ENCODE results near the gene LARP1. TPM values are rescaled to one million over a fixed set of nuclear protein-coding genes. Genes with fewer than 3 reads are reported as not detected.
"Not testable (repeated sequence)": the region's sequence is repeated elsewhere in the genome, so short reads cannot be mapped to it uniquely, and the experiment has no call there.

The LARP1 gene
- total RNA-seq, 1 experiment from 2014 or later = 76.9 TPM

DNA sequence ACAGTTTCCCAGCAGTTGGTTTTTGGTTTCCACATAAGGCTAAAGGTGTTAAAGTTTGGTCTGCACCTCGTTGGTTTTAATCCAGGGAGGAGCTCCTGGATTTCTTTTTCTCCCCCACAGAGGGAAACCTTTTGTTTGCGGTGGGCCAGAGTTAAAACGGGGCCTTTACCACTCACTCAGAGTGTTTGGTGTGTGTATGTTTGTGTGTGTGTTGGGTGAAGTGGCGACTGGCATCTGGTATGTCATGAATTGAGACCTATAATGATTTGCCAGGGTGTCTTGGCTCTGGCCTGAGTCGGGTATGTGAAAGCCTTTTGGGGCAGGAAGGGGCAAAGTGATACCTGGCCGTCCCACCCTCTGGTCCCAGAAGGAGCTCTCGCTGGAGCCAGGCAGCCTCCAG is 64.4 kb downstream of the LARP1 start:
- no peak overlapping the region for H3K4me3 ChIP-seq
- no peaks in the 10 kb centered on the region for H3K4me1 ChIP-seq (replicated peaks)
- no peak overlapping the region for H3K27ac ChIP-seq
- no peaks in the 10 kb centered on the region for H3K27me3 ChIP-seq (replicated peaks)
- H3K36me3 ChIP-seq = peaks cover 57% of the 10 kb centered on the region
- no peaks in the 10 kb centered on the region for H3K9me3 ChIP-seq (replicated peaks)
- DNase-seq (ENCODE audit: low read depth in 1 of 2, low spot score in 2 of 2) = no peak

DNA sequence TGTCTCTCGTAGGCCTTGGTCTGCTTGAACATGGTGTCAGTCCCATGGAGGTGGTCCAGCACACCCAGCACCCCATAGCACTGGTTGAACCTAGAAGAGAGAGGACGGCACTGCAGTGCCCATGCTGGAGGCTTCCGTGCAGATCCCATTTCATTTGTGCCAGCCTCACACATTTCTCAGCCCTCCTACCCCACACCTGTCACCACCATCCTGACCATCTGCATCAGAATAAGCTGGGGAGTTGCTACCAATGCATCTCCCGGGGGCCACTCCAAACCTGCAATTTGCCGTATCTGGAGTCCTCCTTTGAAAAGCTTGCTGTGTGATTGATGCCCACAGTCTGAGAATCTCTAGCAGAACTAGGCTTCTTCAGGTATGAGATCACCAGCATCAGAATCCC is 65.2 kb downstream of the LARP1 start:
- Histone ChIP-seq H3K36me3 (peaks cover 50% of the 10 kb centered on the region), H3K4me1 (replicated peaks) (no peaks in the 10 kb centered on the region), H3K27ac (no peak overlapping the region), H3K9me3 (replicated peaks) (no peaks in the 10 kb centered on the region), H3K4me3 (no peak overlapping the region), H3K27me3 (replicated peaks) (no peaks in the 10 kb centered on the region)
- DNase-seq (ENCODE audit: low read depth in 1 of 2, low spot score in 2 of 2) = no peak

DNA sequence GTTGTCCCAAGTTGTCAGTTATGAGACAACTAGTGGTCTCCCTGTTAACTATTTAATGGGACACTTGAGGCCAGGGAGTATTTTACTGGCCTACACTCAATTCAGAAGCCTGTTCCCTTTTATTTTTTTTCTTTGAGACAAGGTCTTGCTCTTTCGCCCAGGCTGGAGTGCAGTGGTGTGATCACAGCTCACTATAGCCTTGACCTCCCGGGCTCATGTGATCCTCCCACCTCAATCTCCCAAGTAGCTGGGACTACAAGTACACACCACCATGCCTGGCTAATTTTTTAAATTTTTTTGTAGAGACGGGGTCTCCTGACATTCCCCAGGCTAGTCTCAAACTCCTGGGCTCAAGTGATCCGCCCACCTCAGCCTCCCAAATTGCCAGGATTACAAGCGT is 67.7 kb downstream of the LARP1 start:
- H3K27me3 ChIP-seq (replicated peaks); H3K4me3 ChIP-seq; DNase-seq (ENCODE audit: low read depth in 1 of 2, low spot score in 2 of 2); H3K27ac ChIP-seq; H3K9me3 ChIP-seq (replicated peaks); H3K4me1 ChIP-seq (replicated peaks): not testable (repeated sequence)
- peaks cover 34% of the 10 kb centered on the region for H3K36me3 ChIP-seq

- no peak overlapping the region for H3K27ac ChIP-seq
- H3K9me3 ChIP-seq (replicated peaks) = no peaks in the 10 kb centered on the region
- H3K4me1 ChIP-seq (replicated peaks) = no peaks in the 10 kb centered on the region
- no peaks in the 10 kb centered on the region for H3K27me3 ChIP-seq (replicated peaks)
- no peak for DNase-seq (ENCODE audit: low read depth in 1 of 2, low spot score in 2 of 2)
- no peak overlapping the region for H3K4me3 ChIP-seq
- peaks cover 27% of the 10 kb centered on the region for H3K36me3 ChIP-seq
These were observed 68.4 kb downstream of the LARP1 start for GRCh38 chr5:154823605-154824004.

GRCh38 chr5:154824070-154824469 is 68.9 kb downstream of the LARP1 start:
- H3K9me3 ChIP-seq (replicated peaks) = no peaks in the 10 kb centered on the region
- no peak for DNase-seq (ENCODE audit: low read depth in 1 of 2, low spot score in 2 of 2)
- H3K27ac ChIP-seq = no peak overlapping the region
- H3K4me3 ChIP-seq = no peak overlapping the region
- H3K27me3 ChIP-seq (replicated peaks) = no peaks in the 10 kb centered on the region
- H3K4me1 ChIP-seq (replicated peaks) = no peaks in the 10 kb centered on the region
- peaks cover 22% of the 10 kb centered on the region for H3K36me3 ChIP-seq

GRCh38 chr5:154829181-154829588 is 74.0 kb downstream of the LARP1 start:
- no peaks in the 10 kb centered on the region for H3K9me3 ChIP-seq (replicated peaks)
- no peak overlapping the region for H3K27ac ChIP-seq
- no peaks in the 10 kb centered on the region for H3K27me3 ChIP-seq (replicated peaks)
- no peak for DNase-seq (ENCODE audit: low read depth in 1 of 2, low spot score in 2 of 2)
- peaks cover 7% of the 10 kb centered on the region; the same call in 1 of the 2 replicates for H3K36me3 ChIP-seq
- no peaks in the 10 kb centered on the region for H3K4me1 ChIP-seq (replicated peaks)
- H3K4me3 ChIP-seq = no peak overlapping the region

- no peak overlapping the region for H3K27ac ChIP-seq
- DNase-seq (ENCODE audit: low read depth in 1 of 2, low spot score in 2 of 2) = no peak
- H3K27me3 ChIP-seq (replicated peaks) = no peaks in the 10 kb centered on the region
These were observed 74.5 kb downstream of the LARP1 start for GRCh38 chr5:154829589-154830218.

GRCh38 chr5:154830219-154830595 is 75.0 kb downstream of the LARP1 start:
- Histone ChIP-seq H3K27me3 (replicated peaks) (no peaks in the 10 kb centered on the region), H3K27ac (no peak overlapping the region), H3K4me1 (replicated peaks) (no peaks in the 10 kb centered on the region), H3K9me3 (replicated peaks) (no peaks in the 10 kb centered on the region), H3K36me3 (peaks cover 7% of the 10 kb centered on the region; the same call in 1 of the 2 replicates), H3K4me3 (no peak overlapping the region)
- no peak for DNase-seq (ENCODE audit: low read depth in 1 of 2, low spot score in 2 of 2)

More at GRCh38 chr5:154829589-154830218, 74.5 kb downstream of the LARP1 start:
- Histone ChIP-seq H3K4me3 (no peak overlapping the region), H3K9me3 (replicated peaks) (no peaks in the 10 kb centered on the region), H3K36me3 (peaks cover 7% of the 10 kb centered on the region; the same call in 1 of the 2 replicates), H3K4me1 (replicated peaks) (no peaks in the 10 kb centered on the region)

GRCh38 chr5:154830596-154830995 is 75.4 kb downstream of the LARP1 start:
- no peak for DNase-seq (ENCODE audit: low read depth in 1 of 2, low spot score in 2 of 2)
- no peaks in the 10 kb centered on the region for H3K27me3 ChIP-seq (replicated peaks)
- H3K9me3 ChIP-seq (replicated peaks) = no peaks in the 10 kb centered on the region
- H3K4me3 ChIP-seq = no peak overlapping the region
- H3K36me3 ChIP-seq = peaks cover 7% of the 10 kb centered on the region; the same call in 1 of the 2 replicates
- H3K4me1 ChIP-seq (replicated peaks) = no peaks in the 10 kb centered on the region
- no peak overlapping the region for H3K27ac ChIP-seq

- Histone ChIP-seq H3K27me3 (replicated peaks) (no peaks in the 10 kb centered on the region), H3K27ac (no peak overlapping the region), H3K9me3 (replicated peaks) (no peaks in the 10 kb centered on the region), H3K4me1 (replicated peaks) (no peaks in the 10 kb centered on the region), H3K36me3 (peaks cover 7% of the 10 kb centered on the region; the same call in 1 of the 2 replicates), H3K4me3 (no peak overlapping the region)
- DNase-seq (ENCODE audit: low read depth in 1 of 2, low spot score in 2 of 2) = no peak
These were observed 76.3 kb downstream of the LARP1 start for GRCh38 chr5:154831451-154831850.

DNA sequence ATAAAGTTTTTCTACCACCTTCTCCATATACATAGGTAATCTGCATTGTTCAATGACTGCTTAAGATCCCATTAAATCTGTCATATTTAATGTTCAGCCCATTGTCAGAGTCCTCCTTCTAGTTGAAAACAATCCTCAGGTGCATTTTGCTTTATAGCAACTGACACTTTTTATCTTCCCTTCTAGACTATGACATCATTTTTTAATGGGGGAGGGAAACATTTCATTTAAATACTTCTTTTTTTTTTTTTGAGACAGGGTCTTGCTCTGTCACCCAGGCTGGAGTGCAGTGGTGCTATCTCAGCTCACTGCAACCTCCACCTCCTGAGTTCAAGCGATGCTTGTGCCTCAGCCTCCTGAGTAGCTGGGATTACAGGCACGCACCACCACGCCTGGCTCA is 77.6 kb downstream of the LARP1 start:
- DNase-seq (ENCODE audit: low read depth in 1 of 2, low spot score in 2 of 2); H3K9me3 ChIP-seq (replicated peaks); H3K4me1 ChIP-seq (replicated peaks); H3K36me3 ChIP-seq; H3K27me3 ChIP-seq (replicated peaks); H3K4me3 ChIP-seq; H3K27ac ChIP-seq: not testable (repeated sequence)

DNA sequence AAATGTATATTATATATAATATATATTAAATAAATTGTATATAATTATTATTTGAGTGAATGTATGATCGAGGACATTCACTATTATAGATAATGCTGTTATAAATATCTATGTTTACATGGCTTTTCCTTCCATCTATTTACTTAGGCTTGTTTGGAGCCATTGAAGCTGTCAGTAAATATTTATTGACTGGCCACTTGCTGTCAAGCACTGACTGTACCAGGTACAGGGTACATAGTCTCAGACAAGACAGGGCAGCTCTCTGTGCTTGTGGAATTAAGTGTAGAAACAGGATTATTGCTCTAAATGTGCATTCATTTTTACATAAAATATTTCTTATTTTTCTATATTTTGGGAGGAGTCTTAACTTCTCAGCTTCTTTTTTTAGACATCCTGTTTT is 78.9 kb downstream of the LARP1 start:
- Histone ChIP-seq H3K27me3 (replicated peaks) (no peaks in the 10 kb centered on the region), H3K36me3 (0 out of 2 replicates have a peak, but pooled peaks cover 2% of the 10 kb centered on the region), H3K27ac (no peak overlapping the region), H3K9me3 (replicated peaks) (no peaks in the 10 kb centered on the region), H3K4me1 (replicated peaks) (no peaks in the 10 kb centered on the region), H3K4me3 (no peak overlapping the region)
- no peak for DNase-seq (ENCODE audit: low read depth in 1 of 2, low spot score in 2 of 2)

- H3K4me3 ChIP-seq; H3K36me3 ChIP-seq; H3K4me1 ChIP-seq (replicated peaks); DNase-seq (ENCODE audit: low read depth in 1 of 2, low spot score in 2 of 2); H3K27ac ChIP-seq; H3K9me3 ChIP-seq (replicated peaks); H3K27me3 ChIP-seq (replicated peaks): not testable (repeated sequence)
These were observed 80.5 kb downstream of the LARP1 start for GRCh38 chr5:154835701-154836052.

GRCh38 chr5:154836225-154836624 is 81.0 kb downstream of the LARP1 start:
- H3K27ac ChIP-seq = no peak overlapping the region
- H3K4me1 ChIP-seq (replicated peaks) = no peaks in the 10 kb centered on the region
- H3K4me3 ChIP-seq = no peak overlapping the region
- H3K9me3 ChIP-seq (replicated peaks) = no peaks in the 10 kb centered on the region
- 0 out of 2 replicates have a peak, but pooled peaks cover 2% of the 10 kb centered on the region for H3K36me3 ChIP-seq
- no peaks in the 10 kb centered on the region for H3K27me3 ChIP-seq (replicated peaks)
- no peak for DNase-seq (ENCODE audit: low read depth in 1 of 2, low spot score in 2 of 2)
